ENCODE results near the gene PSMA6. TPM values are rescaled to one million over a fixed set of nuclear protein-coding genes. Genes with fewer than 3 reads are reported as not detected.

PSMA6 gene
- total and polyA plus RNA-seq, 2 of the 13 experiments (the other 11 are each of a cell fraction or from before 2014, with no cell fraction given), result 525 to 1,109 TPM

- TF ChIP-seq XRCC5 (optimal IDR thresholded peaks at IDR 0.05; ENCODE audit: low read length) (no peak), SOX13 (IDR thresholded peaks at IDR 0.05) (no peak), SOX13 (CRISPR knock-in tag; conservative IDR thresholded peaks at IDR 0.05 in 1 of 2, IDR thresholded peaks at IDR 0.05 in 1 of 2) (no peak), E2F5 (CRISPR knock-in tag; conservative IDR thresholded peaks at IDR 0.05) (peak; percentile 25; the same call in 1 of the 2 replicates), ZNF337 (CRISPR knock-in tag; IDR thresholded peaks at IDR 0.05; ENCODE audit: borderline replicate concordance, low read depth) (0 out of 2 replicates have a peak, but pooled peaks have one; percentile 1), MAF1 (CRISPR knock-in tag; IDR thresholded peaks at IDR 0.05; ENCODE audit: borderline replicate concordance) (no peak), ZNF768 (CRISPR knock-in tag; IDR thresholded peaks at IDR 0.05) (peak; percentile 56; the same call in 1 of the 2 replicates), TBL1XR1 (IDR thresholded peaks at IDR 0.05; ENCODE audit: borderline replicate concordance, low read length, partially characterized antibody) (no peak), TIGD3 (CRISPR knock-in tag; IDR thresholded peaks at IDR 0.05; ENCODE audit: borderline replicate concordance) (peak; percentile 13; the same call in 1 of the 2 replicates), THRA (CRISPR knock-in tag; IDR thresholded peaks at IDR 0.05; ENCODE audit: borderline replicate concordance) (no peak), CHCHD3 (CRISPR knock-in tag; IDR thresholded peaks at IDR 0.05) (no peak), ZNF441 (CRISPR knock-in tag; IDR thresholded peaks at IDR 0.05; ENCODE audit: borderline replicate concordance) (no peak), ZNF20 (CRISPR knock-in tag; IDR thresholded peaks at IDR 0.05) (no peak), SNAPC2 (CRISPR knock-in tag; IDR thresholded peaks at IDR 0.05) (no peak), ARNT2 (CRISPR knock-in tag; IDR thresholded peaks at IDR 0.05; ENCODE audit: low read depth) (no peak)
- TF ChIP-seq, protein P1, sequence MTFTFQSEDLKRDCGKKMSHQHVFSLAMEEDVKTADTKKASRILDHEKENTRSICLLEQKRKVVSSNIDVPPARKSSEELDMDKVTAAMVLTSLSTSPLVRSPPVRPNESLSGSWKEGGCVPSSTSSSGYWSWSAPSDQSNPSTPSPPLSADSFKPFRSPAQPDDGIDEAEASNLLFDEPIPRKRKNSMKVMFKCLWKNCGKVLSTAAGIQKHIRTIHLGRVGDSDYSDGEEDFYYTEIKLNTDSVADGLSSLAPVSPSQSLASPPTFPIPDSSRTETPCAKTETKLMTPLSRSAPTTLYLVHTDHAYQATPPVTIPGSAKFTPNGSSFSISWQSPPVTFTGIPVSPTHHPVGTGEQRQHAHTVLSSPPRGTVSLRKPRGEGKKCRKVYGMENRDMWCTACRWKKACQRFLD (CRISPR knock-in tag; IDR thresholded peaks at IDR 0.05; ENCODE audit: borderline replicate concordance), result 0 out of 2 replicates have a peak, but pooled peaks have one; percentile 26
Observed at GRCh38 chr14:35366056-35366451, 73.9 kb downstream of the PSMA6 start (continued).
